ENCODE data around the gene MAP4. TPM values are rescaled to one million over a fixed set of nuclear protein-coding genes. Genes with fewer than 3 reads are reported as not detected.

The MAP4 gene
- total and polyA plus RNA-seq, 2 experiments from 2014 or later, result 121 to 235 TPM

- peak overlapping the region; percentile 45 for H3K9ac ChIP-seq
- no peaks in the 10 kb centered on the region for H3K9me3 ChIP-seq (ENCODE audit: low read depth)
- no peaks in the 10 kb centered on the region for H3K9me2 ChIP-seq (ENCODE audit: insufficient read depth)
- peaks cover 24% of the 10 kb centered on the region for H4K20me1 ChIP-seq (ENCODE audit: insufficient read depth)
- no peak overlapping the region for H3K4me2 ChIP-seq (ENCODE audit: unreplicated experiment)
- peaks cover 25% of the 10 kb centered on the region for H3K4me1 ChIP-seq (ENCODE audit: insufficient read depth)
- TF ChIP-seq EZH2phosphoT487 (IDR thresholded peaks at IDR 0.05; ENCODE audit: insufficient read depth, low read depth) (no peak), EZH2 (IDR thresholded peaks at IDR 0.05; ENCODE audit: insufficient read depth, poor library complexity, severe bottlenecking) (no peak)
- peaks cover 97% of the 10 kb centered on the region for H3K79me2 ChIP-seq (ENCODE audit: insufficient read depth)
- no peaks in the 10 kb centered on the region for H3K27me3 ChIP-seq (replicated peaks; ENCODE audit: insufficient read depth)
- no peak overlapping the region for H2AFZ ChIP-seq
- peak; percentile 91 for DNase-seq
- in situ Hi-C loops (cut with MboI), result no loop called here
- H3K27ac ChIP-seq, result peak overlapping the region; percentile 68
- H3F3A ChIP-seq (ENCODE audit: insufficient read depth), result peaks cover 25% of the 10 kb centered on the region
- 29 to 31% methylated on average over 3 of the region's 3 CpGs for whole genome bisulfite sequencing, 2 experiments (ENCODE audit: low coverage in 1 of 2, low lambda C conversion rate in 2 of 2, missing lambda C conversion rate in 2 of 2)
- no peak overlapping the region for H3K4me3 ChIP-seq
- no peaks in the 10 kb centered on the region for H3K36me3 ChIP-seq (ENCODE audit: low read depth)
These were observed 32.0 kb downstream of the MAP4 start for GRCh38 chr3:47984075-47984728.

GRCh38 chr3:47980795-47981194 lies 35.4 kb downstream of the MAP4 start:
- H3K4me1 ChIP-seq (ENCODE audit: insufficient read depth), result peaks cover 28% of the 10 kb centered on the region
- H3K36me3 ChIP-seq (ENCODE audit: low read depth), result no peaks in the 10 kb centered on the region
- peaks cover 34% of the 10 kb centered on the region for H4K20me1 ChIP-seq (ENCODE audit: insufficient read depth)
- H3K4me3 ChIP-seq, result no peak overlapping the region
- H2AFZ ChIP-seq, result no peak overlapping the region
- 96 to 99% methylated on average over 2 of the region's 2 CpGs for WGBS, 2 experiments (ENCODE audit: low coverage in 1 of 2, low lambda C conversion rate in 2 of 2, missing lambda C conversion rate in 2 of 2)
- TF ChIP-seq EZH2phosphoT487 (IDR thresholded peaks at IDR 0.05; ENCODE audit: insufficient read depth, low read depth) (no peak), EZH2 (IDR thresholded peaks at IDR 0.05; ENCODE audit: insufficient read depth, poor library complexity, severe bottlenecking) (no peak)
- in situ Hi-C loops (cut with MboI), result no loop called here
- peaks cover 22% of the 10 kb centered on the region for H3F3A ChIP-seq (ENCODE audit: insufficient read depth)
- H3K9me3 ChIP-seq (ENCODE audit: low read depth), result no peaks in the 10 kb centered on the region
- H3K79me2 ChIP-seq (ENCODE audit: insufficient read depth), result peaks cover 97% of the 10 kb centered on the region
- no peak overlapping the region for H3K9ac ChIP-seq
- no peaks in the 10 kb centered on the region for H3K27me3 ChIP-seq (replicated peaks; ENCODE audit: insufficient read depth)
- no peak overlapping the region for H3K4me2 ChIP-seq (ENCODE audit: unreplicated experiment)
- no peaks in the 10 kb centered on the region for H3K9me2 ChIP-seq (ENCODE audit: insufficient read depth)
- H3K27ac ChIP-seq, result no peak overlapping the region
- DNase-seq, result no peak

- H3K79me2 ChIP-seq (ENCODE audit: insufficient read depth), result peaks cover 99% of the 10 kb centered on the region
- H3K9me2 ChIP-seq (ENCODE audit: insufficient read depth), result no peaks in the 10 kb centered on the region
- H3K27me3 ChIP-seq (replicated peaks; ENCODE audit: insufficient read depth), result no peaks in the 10 kb centered on the region
- no peak for TF ChIP-seq EZH2phosphoT487 (IDR thresholded peaks at IDR 0.05; ENCODE audit: insufficient read depth, low read depth)
- no peak for TF ChIP-seq EZH2 (IDR thresholded peaks at IDR 0.05; ENCODE audit: insufficient read depth, poor library complexity, severe bottlenecking)
- WGBS, 2 experiments (ENCODE audit: low coverage in 1 of 2, low lambda C conversion rate in 2 of 2, missing lambda C conversion rate in 2 of 2), result 98 to 100% methylated on average over 1 of the region's 1 CpG
- no peak for DNase-seq
- H3K4me1 ChIP-seq (ENCODE audit: insufficient read depth), result peaks cover 19% of the 10 kb centered on the region
- H3K36me3 ChIP-seq (ENCODE audit: low read depth), result 0 out of 2 replicates have a peak, but pooled peaks cover 8% of the 10 kb centered on the region
- peaks cover 32% of the 10 kb centered on the region for H4K20me1 ChIP-seq (ENCODE audit: insufficient read depth)
- H3K9me3 ChIP-seq (ENCODE audit: low read depth), result no peaks in the 10 kb centered on the region
- peaks cover 14% of the 10 kb centered on the region for H3F3A ChIP-seq (ENCODE audit: insufficient read depth)
- no peak overlapping the region for H2AFZ ChIP-seq
- H3K4me2 ChIP-seq (ENCODE audit: unreplicated experiment), result no peak overlapping the region
- H3K4me3 ChIP-seq, result no peak overlapping the region
- no peak overlapping the region for H3K27ac ChIP-seq
- H3K9ac ChIP-seq, result no peak overlapping the region
- in situ Hi-C loops (cut with MboI), result no loop called here
These were observed 37.1 kb downstream of the MAP4 start for GRCh38 chr3:47979070-47979469.

- peaks cover 12% of the 10 kb centered on the region; the same call in 1 of the 2 replicates for H3K4me1 ChIP-seq (ENCODE audit: insufficient read depth)
- in situ Hi-C loops (cut with MboI), result no loop called here
- peaks cover 13% of the 10 kb centered on the region; the same call in 1 of the 2 replicates for H3K36me3 ChIP-seq (ENCODE audit: low read depth)
- no peak overlapping the region for H3K4me2 ChIP-seq (ENCODE audit: unreplicated experiment)
- 87 to 88% methylated on average over 8 of the region's 8 CpGs for WGBS, 2 experiments (ENCODE audit: low coverage in 1 of 2, low lambda C conversion rate in 2 of 2, missing lambda C conversion rate in 2 of 2)
- H3K27me3 ChIP-seq (replicated peaks; ENCODE audit: insufficient read depth), result no peaks in the 10 kb centered on the region
- peak; percentile 25 for DNase-seq
- no peak overlapping the region for H3K9ac ChIP-seq
- no peak overlapping the region for H3K4me3 ChIP-seq
- no peaks in the 10 kb centered on the region for H3K9me2 ChIP-seq (ENCODE audit: insufficient read depth)
- H3K79me2 ChIP-seq (ENCODE audit: insufficient read depth), result peaks cover 100% of the 10 kb centered on the region
- no peak overlapping the region for H2AFZ ChIP-seq
- no peak overlapping the region for H3K27ac ChIP-seq
- no peak for TF ChIP-seq EZH2phosphoT487 (IDR thresholded peaks at IDR 0.05; ENCODE audit: insufficient read depth, low read depth)
- peaks cover 10% of the 10 kb centered on the region; the same call in 1 of the 2 replicates for H3F3A ChIP-seq (ENCODE audit: insufficient read depth)
- H4K20me1 ChIP-seq (ENCODE audit: insufficient read depth), result peaks cover 32% of the 10 kb centered on the region
- H3K9me3 ChIP-seq (ENCODE audit: low read depth), result no peaks in the 10 kb centered on the region
These were observed 37.8 kb downstream of the MAP4 start for GRCh38 chr3:47978386-47978785.

Data from GM23248 (cell line).